SK-MEL-5 (cell line): Measurements from ENCODE around the gene CEMIP. TPM values are rescaled to one million over a fixed set of nuclear protein-coding genes. Genes with fewer than 3 reads are reported as not detected.
"Not testable (repeated sequence)": the region's sequence is repeated elsewhere in the genome, so short reads cannot be mapped to it uniquely, and the experiment has no call there.

ENCODE experiments used
- DNase-seq: peaks from one replicate; pipeline ENCODE4 v3.0.0-alpha.2; 2016; ENCODE audit warnings: low read depth, low spot score
- in situ Hi-C: cut with HindIII; loops from 2 replicates; pipeline ENCODE4 v1.10.0; 2016; ENCODE audit warnings: low sequenced_read_pairs, high pct_unique_total_duplicates, low pct_unique_long_range_greater_than_20kb
- total RNA-seq: library from RNA; depleted of rRNA; stranded (reverse); fragments of >200 nt; shearing (Covaris generic); gene quantifications from 2 replicates; pipeline ENCODE4 v1.2.3, GENCODE V29; 2014

CEMIP gene
- total RNA-seq, 1 experiment from 2014 or later = 6.3 TPM

DNA sequence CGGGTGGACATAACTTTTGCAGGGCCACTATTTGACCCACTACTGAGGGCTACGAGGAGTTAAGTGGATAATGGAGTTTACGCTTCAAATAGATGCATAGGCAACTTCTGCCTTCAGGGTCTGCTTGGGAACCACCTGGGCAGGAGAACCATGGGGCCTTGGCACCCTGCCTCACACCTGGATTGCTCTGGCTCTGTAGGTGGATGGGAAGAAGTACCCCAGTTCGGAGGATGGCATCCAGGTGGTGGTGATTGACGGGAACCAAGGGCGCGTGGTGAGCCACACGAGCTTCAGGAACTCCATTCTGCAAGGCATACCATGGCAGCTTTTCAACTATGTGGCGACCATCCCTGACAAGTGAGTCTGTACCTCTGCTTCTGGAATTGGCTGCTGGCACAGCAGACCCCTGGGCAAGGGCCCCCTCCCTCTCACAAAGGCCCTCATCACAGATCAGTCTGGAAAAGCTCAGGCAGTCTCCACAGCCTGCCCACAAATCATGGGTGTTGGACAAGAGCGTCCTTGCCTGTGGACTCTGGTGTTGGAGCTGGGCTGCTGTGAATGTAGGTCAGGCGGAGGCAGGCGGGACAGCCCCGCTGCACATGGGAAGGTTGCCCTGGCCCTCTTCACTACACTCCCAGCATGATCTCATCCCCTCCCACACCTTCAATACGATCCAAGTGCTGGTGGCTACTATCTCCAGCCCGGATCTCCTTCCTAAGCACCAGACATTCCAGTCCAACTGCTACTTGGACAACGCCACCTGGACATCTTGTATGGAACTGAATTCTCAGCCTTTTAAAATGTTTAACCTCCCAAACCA is 163.8 kb downstream of the CEMIP start:
- no peak for DNase-seq
- in situ Hi-C loops = no loop called here

DNA sequence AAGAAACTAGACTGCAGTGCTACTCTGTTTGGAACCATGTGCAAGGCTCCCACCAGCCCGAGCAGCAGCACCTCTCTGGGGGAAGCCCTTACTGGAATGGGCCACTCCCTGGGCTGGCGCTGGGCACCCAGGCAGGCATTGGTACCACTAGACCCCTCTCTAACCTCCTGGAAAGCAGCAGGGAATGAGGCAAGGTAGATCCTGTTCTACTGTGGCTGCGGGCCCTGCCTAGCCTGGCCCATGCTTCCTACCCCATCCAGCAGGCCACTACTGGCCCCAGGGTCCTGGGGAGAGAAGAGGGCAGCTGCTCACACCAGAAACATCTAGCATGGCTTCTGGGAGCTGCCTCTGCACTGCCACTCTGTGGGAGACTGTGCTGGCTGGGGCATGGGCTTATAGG is 165.6 kb downstream of the CEMIP start:
- in situ Hi-C loops = no loop called here

DNA sequence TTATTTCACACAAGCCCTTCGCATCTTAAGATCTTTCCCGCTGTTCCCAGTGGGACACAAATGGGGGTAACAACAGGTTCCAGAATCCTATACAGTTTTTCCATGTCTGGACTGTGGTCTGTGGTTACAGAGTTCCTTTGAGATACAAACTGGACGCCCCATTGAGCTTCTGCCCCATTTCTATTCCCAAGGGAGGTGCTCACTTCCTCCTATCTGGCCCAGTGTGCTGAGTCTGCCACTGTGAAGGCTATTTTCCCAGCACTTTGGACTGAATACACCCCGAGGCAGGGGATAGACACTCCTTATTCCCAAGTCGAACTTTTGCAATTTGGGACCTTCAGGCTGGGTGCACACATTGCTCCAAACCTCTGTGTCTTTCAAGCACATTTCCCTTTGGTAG is 166.4 kb downstream of the CEMIP start:
- in situ Hi-C loops = no loop called here
- DNase-seq = no peak

More for the DNA sequence above, 165.6 kb downstream of the CEMIP start:
- DNase-seq = no peak

GRCh38 chr15:80946576-80946975 is 167.4 kb downstream of the CEMIP start:
- in situ Hi-C loops = no loop called here
- DNase-seq = no peak

- in situ Hi-C loops = no loop called here
- DNase-seq = no peak
Measured at GRCh38 chr15:80948651-80949292, 169.6 kb downstream of the CEMIP start.

DNA sequence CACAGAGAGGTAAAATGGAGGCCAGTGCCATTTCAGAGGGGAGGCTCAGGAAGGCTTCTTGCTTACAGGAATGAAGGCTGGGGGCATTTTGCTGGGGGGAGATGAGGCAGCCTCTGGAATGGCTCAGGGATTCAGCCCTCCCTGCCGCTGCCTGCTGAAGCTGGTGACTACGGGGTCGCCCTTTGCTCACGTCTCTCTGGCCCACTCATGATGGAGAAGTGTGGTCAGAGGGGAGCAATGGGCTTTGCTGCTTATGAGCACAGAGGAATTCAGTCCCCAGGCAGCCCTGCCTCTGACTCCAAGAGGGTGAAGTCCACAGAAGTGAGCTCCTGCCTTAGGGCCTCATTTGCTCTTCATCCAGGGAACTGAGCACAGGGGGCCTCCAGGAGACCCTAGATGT is 170.6 kb downstream of the CEMIP start:
- no peak for DNase-seq
- in situ Hi-C loops = no loop called here

GRCh38 chr15:80950291-80951078 is 171.3 kb downstream of the CEMIP start:
- DNase-seq = no peak
- in situ Hi-C loops = no loop called here

GRCh38 chr15:80951941-80952340 is 172.8 kb downstream of the CEMIP start:
- in situ Hi-C loops = no loop called here
- DNase-seq = no peak

- DNase-seq = no peak
- in situ Hi-C loops = no loop called here
Measured at GRCh38 chr15:80953001-80953952, 174.1 kb downstream of the CEMIP start.

DNA sequence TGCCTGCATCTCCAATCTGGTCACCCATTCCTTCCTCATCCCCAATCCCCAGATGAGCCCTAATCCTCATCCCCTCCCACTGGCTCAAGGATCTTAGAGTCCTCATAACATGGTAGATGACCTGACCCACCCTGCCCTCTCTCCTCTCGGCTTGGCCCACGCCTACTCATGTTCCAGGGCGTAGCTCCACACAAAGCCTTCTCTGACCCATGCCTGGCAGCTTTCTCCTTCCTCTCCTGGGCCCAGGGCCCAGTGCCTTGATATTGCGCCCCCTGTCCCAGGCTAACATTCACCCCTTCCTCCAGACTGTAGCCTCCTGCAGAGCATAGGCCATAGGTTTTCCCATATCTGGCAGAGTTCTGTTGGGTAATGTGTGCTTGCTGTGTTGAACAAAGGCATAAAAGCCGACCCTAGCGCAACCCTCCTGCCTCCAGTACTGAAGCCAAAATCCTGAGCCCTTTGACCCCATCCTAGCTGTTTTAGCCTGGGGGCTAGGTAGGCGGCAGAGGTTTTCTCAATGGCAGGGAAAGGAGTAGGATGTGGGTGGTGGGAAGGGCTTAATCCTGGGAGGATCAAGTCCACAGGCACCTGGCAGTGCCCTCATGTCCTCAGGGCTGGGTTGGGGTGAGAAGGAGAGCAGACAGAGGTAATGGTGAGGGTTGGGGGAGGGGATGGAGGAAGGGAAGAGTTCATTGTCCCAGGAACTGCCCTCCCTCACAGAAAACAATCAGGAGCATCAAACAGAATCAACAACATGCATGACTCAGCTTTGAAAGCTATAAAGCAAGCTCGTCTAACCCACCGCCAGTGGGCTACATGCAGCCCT is 175.0 kb downstream of the CEMIP start:
- in situ Hi-C loops = no loop called here
- DNase-seq = no peak

DNA sequence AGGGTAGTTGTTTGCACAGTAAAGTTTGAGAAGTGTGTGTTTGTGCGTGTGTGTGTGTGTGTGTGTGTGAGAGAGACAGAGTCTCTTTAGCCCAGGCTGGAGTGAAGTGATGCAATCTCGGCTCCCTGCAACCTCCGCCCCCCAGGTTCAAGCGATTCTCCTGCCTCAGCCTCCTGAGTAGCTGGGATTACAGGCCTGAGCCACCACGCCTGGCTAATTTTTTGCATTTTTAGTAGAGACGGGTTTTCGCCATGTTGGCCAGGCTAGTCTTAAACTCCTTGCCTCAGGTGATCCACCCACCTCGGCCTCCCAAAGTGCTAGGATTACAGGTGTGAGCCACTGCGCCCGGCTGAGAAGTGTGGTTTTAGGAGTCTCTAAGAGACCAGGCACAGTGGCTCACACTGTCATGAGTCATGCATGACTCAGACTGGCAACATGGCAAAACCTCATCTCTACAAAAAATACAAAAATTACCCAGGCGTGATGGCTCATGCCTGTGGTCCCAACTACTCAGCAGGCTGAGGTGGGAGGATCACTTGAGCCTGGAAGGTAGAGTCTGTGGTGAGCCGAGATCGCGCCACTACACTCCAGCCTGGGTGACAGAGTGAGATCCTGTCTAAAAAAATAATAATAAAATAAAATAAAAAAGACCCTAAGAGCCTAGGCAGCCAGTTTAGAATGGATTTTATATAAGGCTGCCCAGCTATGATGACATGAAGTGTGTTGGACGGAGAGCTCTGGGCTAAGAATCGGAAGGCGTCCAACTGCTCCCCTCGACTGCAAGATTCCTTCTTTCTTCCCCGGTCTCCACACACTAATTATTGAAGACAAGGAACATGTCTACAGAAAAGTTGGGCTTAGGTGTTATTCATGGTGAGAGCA is 176.6 kb downstream of the CEMIP start:
- in situ Hi-C loops = not testable (repeated sequence)

DNA sequence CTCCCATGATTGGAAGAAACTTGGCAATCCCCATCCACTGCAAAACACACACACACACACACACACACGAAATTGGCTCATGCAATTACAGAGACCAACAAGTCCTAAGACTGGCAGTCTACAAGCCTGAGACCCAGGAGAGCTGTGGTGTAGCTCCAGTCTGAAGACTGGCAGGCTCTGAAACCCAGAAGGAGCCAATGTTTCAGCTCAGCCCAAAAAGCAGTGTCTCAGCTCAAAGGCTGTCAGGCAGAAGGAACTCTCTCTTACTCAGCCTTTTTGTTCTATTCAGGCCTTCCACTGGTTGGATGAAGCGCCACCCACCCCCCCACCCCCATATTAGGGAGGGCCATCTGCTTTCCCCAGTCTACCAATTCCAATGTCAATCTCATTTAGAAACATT is 178.4 kb downstream of the CEMIP start:
- DNase-seq = no peak
- in situ Hi-C loops = no loop called here

More for the DNA sequence above, 176.6 kb downstream of the CEMIP start:
- not testable (repeated sequence) for DNase-seq

DNA sequence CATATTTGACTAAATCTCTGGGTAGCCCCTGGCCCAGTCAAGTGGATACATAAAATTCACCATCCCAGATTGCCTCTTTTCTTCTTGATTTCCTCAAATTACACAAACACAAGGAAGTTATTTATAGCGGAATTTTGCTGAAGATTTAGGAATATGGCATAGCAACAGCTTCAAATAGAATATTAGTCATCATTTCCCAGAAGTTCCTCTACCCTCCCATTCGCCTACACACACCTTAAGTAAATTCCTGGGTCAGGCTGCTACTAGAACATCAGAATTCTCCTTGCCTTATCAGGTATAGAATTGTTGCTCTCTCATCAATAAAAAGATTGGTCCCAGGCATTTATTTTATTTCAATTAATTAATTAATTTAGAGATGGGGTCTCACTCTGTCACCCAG is 178.8 kb downstream of the CEMIP start:
- DNase-seq = no peak
- in situ Hi-C loops = no loop called here

- DNase-seq = no peak
- in situ Hi-C loops = no loop called here
Measured at GRCh38 chr15:80958818-80959495, 179.8 kb downstream of the CEMIP start.

DNA sequence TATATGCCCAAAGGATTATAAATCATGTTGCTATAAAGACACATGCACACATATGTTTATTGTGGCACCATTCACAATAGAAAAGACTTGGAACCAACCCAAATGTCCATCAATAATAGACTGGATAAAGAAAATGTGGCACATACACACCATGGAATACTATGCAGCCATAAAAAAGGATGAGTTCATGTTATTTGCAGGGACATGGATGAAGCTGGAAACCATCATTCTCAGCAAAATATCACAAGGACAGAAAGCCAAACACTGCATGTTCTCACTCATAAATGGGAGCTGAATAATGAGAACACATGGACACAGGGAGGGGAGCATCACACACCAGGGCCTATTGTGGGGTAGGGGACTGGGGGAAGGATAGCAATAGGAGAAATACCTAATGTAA is 186.3 kb downstream of the CEMIP start:
- DNase-seq, in situ Hi-C loops: not testable (repeated sequence)
